Measurements from ENCODE around the gene SHROOM3.

GRCh38 chr4:76576824-76577223 is 141.8 kb downstream of the SHROOM3 start:
- TF ChIP-seq MAX (IDR thresholded peaks at IDR 0.05) (no peak), CREB1 (IDR thresholded peaks at IDR 0.05; ENCODE audit: low read depth) (no peak), TAF1 (IDR thresholded peaks at IDR 0.05; ENCODE audit: low read depth) (no peak), ZBTB7A (IDR thresholded peaks at IDR 0.05; ENCODE audit: low read depth) (no peak)

Measured in Ishikawa (cell line).